Esophagus squamous epithelium (tissue), 4 donors: Measurements from ENCODE around the gene ZNF709.

Source experiments
- POLR2A ChIP-seq, 4 donors: fragments of 450-650 bp; IDR thresholded peaks; one replicate each; pipeline ENCODE4 v1.6.1; 2017; ENCODE audit warnings: antibody characterized with exemption in 4 of 4, mild to moderate bottlenecking in 4 of 4, moderate library complexity in 3 of 4
- TF ChIP-seq, protein P1 (sequence below), 6 experiments: fragments of 450-650 bp in 4 of 6; fragments of 200-600 bp in 2 of 6; sonication (generic) in 2 of 6; IDR thresholded peaks; one replicate each; pipeline ENCODE4 v1.5.1; 2016 to 2019; ENCODE audit warnings: antibody characterized with exemption in 6 of 6, mild to moderate bottlenecking in 4 of 6, moderate library complexity in 4 of 6

DNA sequence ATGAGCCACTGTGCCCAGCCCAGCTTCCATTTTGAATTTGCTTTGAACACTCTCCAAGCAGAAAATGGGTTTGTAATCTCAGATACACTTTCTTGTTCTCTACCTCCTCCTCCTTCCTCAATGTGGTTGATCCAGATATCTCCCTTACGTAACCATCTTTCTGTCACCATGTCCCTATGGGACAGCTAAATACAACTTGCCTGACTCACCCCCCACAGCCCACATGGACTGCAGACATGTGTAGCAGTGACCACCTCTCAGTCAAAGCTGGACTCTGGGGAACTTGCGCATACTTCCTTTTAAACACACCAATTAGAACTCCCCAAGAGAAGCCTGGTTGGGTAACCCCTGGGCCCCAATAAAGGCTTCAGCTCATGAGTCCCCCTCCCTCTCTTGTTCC is 72.7 kb downstream of the ZNF709 start:
- TF ChIP-seq, protein P1, sequence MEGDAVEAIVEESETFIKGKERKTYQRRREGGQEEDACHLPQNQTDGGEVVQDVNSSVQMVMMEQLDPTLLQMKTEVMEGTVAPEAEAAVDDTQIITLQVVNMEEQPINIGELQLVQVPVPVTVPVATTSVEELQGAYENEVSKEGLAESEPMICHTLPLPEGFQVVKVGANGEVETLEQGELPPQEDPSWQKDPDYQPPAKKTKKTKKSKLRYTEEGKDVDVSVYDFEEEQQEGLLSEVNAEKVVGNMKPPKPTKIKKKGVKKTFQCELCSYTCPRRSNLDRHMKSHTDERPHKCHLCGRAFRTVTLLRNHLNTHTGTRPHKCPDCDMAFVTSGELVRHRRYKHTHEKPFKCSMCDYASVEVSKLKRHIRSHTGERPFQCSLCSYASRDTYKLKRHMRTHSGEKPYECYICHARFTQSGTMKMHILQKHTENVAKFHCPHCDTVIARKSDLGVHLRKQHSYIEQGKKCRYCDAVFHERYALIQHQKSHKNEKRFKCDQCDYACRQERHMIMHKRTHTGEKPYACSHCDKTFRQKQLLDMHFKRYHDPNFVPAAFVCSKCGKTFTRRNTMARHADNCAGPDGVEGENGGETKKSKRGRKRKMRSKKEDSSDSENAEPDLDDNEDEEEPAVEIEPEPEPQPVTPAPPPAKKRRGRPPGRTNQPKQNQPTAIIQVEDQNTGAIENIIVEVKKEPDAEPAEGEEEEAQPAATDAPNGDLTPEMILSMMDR (IDR thresholded peaks at IDR 0.05) = no peak
- no peak for TF ChIP-seq POLR2A (IDR thresholded peaks at IDR 0.05)
